CD4-positive, alpha-beta T cell (primary cell): ENCODE data around the gene COX4I1. TPM values are rescaled to one million over a fixed set of nuclear protein-coding genes. Genes with fewer than 3 reads are reported as not detected.

Experiments used
- ATAC-seq: fragments of 200-7000 bp; cut with Tn5 transposase; one replicate; pipeline ENCODE4 v1.10.0; 2022; ENCODE audit warnings: mild to moderate bottlenecking; ENCODE audit not compliant: poor library complexity
- CTCF ChIA-PET: fragments of 350-600 bp; sonication (Branson Sonifier 250); formaldehyde crosslinking; loops from one replicate; lab custom pipeline; 2021; ENCODE audit warnings: antibody characterized with exemption, inconsistent platforms; lab: Charles Lee
- POLR2A ChIA-PET: fragments of 350-600 bp; sonication (Branson Sonifier 250); formaldehyde crosslinking; loops from one replicate; lab custom pipeline; 2021; ENCODE audit warnings: antibody characterized with exemption, inconsistent platforms; lab: Charles Lee
- DNase-seq, 14 experiments: peaks; one replicate each; pipeline ENCODE4 v3.0.0-alpha.2; 2013 to 2020; ENCODE audit warnings: mixed read lengths in 2 of 14
- H3K27ac ChIP-seq, 2 donors: one replicate each; pipeline versions ENCODE4 v1.5.1 to v1.7.0; 2013; ENCODE audit warnings: low read length in 2 of 2, low read depth in 1 of 2, mild to moderate bottlenecking in 1 of 2
- H3K27me3 ChIP-seq, 2 experiments: 1 replicate in 1 of 2; 2 replicates in 1 of 2; pipeline versions ENCODE4 v1.6.1 to v1.7.0; 2013; ENCODE audit warnings: low read length in 2 of 2, control low read depth in 1 of 2, mild to moderate bottlenecking in 1 of 2, moderate library complexity in 1 of 2; ENCODE audit not compliant: insufficient read depth in 2 of 2, control insufficient read depth in 1 of 2
- H3K36me3 ChIP-seq: one replicate; pipeline ENCODE4 v1.6.1; 2013; ENCODE audit warnings: low read length, control low read depth; ENCODE audit not compliant: insufficient read depth
- H3K4me1 ChIP-seq: one replicate; pipeline ENCODE4 v1.6.1; 2013; ENCODE audit warnings: low read length, control low read depth; ENCODE audit not compliant: insufficient read depth
- H3K4me3 ChIP-seq: one replicate; pipeline ENCODE4 v1.5.1; 2013; ENCODE audit warnings: mild to moderate bottlenecking, low read length, moderate library complexity
- H3K9me3 ChIP-seq, 2 experiments: 1 replicate in 1 of 2; 2 replicates in 1 of 2; pipeline versions ENCODE4 v1.6.1 to v1.7.0; 2013; ENCODE audit warnings: low read length in 2 of 2, mild to moderate bottlenecking in 2 of 2, control low read depth in 1 of 2, moderate library complexity in 1 of 2; ENCODE audit not compliant: control insufficient read depth in 1 of 2, insufficient read depth in 1 of 2
- H3K27ac Mint-ChIP-seq: one replicate; pipeline ENCODE4 v1.8.0; 2020; ENCODE audit warnings: mixed read lengths
- H3K27me3 Mint-ChIP-seq: one replicate; pipeline ENCODE4 v1.8.0; 2021; ENCODE audit warnings: mixed read lengths
- H3K36me3 Mint-ChIP-seq: one replicate; pipeline ENCODE4 v1.8.0; 2021; ENCODE audit warnings: low read depth, mixed read lengths
- H3K4me1 Mint-ChIP-seq: one replicate; pipeline ENCODE4 v1.8.0; 2021; ENCODE audit warnings: low read depth, mixed read lengths
- H3K4me3 Mint-ChIP-seq: one replicate; pipeline ENCODE4 v1.8.0; 2020; ENCODE audit warnings: mild to moderate bottlenecking, mixed read lengths
- H3K9me3 Mint-ChIP-seq: one replicate; pipeline ENCODE4 v1.8.0; 2020; ENCODE audit warnings: mixed read lengths
- intact Hi-C, 2 experiments: fragments of 100-400 bp; cut with DNase I in 1 of 2; cut with micrococcal nuclease in 1 of 2; formaldehyde crosslinking; loops; one replicate each; pipeline versions ENCODE4 v1.15.1 to v1.9.0; 2023 to 2025; cut with DNase I, micrococcal nuclease
- total RNA-seq, 174 experiments: library from RNA in 2 of 174; stranded (reverse) in 2 of 174; gene quantifications; one replicate each; pipeline ENCODE4 v1.2.3 and lab custom pipeline; 2021 to 2026
- TF ChIP-seq, protein P1 (sequence below): fragments of 200-600 bp; IDR thresholded peaks from one replicate; pipeline ENCODE4 v1.8.0; 2022; ENCODE audit warnings: antibody characterized with exemption, mild to moderate bottlenecking

The COX4I1 gene
- total RNA-seq, 2 experiments from 2014 or later = 749 to 750 TPM

DNA sequence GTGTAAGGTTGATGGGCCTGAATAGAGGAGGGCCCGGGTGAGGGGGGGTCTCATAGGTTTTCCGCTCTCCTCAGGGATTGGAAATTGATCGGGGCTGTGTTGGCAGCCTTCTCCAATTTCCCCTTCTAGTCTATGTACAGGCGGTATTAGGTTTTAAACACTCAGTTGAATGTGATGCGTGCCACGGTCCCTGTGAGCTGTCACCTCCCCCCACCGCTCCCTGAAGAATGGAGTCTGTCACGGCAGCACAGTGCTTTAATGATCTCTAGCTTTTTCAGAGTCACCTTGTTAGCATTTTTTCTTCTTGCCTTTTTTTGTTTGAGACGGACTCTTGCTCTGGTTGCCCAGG is 800 bp downstream of the COX4I1 start:
- intact Hi-C loops = loop anchor here in 1 of 2 experiments (5.0 to 10.0 kb wide), 2 partner anchors 113 to 1615 kb away; partner anchors contain the start of genes GINS2 and TAF1C
- H3K36me3 ChIP-seq = peaks cover 57% of the 10 kb centered on the region
- H3K4me1 Mint-ChIP-seq = peaks cover 73% of the 10 kb centered on the region

DNA sequence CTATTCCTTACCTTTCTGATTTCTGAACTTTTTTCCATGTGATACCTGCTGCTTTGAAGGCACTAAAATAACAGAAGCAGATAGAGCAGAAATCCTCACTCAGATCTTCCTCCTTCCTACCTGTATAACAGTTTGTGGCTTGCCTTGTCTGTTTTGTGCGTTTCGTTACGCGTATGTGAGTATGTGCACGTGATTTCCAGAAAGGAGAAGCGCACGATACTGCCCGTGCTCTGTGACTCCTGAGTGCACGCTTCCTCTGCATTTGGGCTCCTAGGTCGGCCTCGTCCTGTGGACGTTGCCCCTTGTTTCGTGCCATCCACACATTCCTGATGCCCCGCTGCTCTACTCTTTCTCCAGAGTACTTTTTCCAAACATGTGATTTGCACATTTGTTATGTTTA is 4.1 kb downstream of the COX4I1 start:
- peaks cover 28% of the 10 kb centered on the region for H3K4me1 ChIP-seq
- H3K27me3 Mint-ChIP-seq = no peaks in the 10 kb centered on the region
- peaks cover 61% of the 10 kb centered on the region for H3K36me3 ChIP-seq
- ChIA-PET POLR2A (no interaction called here), CTCF (interaction anchor here (0.6 kb wide), 1 partner anchor 22 kb away, joined by 5 read pairs; no protein-coding TSS in a partner anchor)
- H3K4me3 ChIP-seq = no peak overlapping the region
- intact Hi-C loops = loop anchor here in 1 of 2 experiments (5.0 to 10.0 kb wide), 2 partner anchors 116 to 1619 kb away; partner anchors contain the start of genes GINS2 and TAF1C
- peaks cover 45% of the 10 kb centered on the region for H3K4me1 Mint-ChIP-seq
- peaks cover 0 to 4% of the 10 kb centered on the region in 2 experiments for H3K9me3 ChIP-seq
- no peak overlapping the region for H3K4me3 Mint-ChIP-seq
- DNase-seq = no peak
- TF ChIP-seq, protein P1, sequence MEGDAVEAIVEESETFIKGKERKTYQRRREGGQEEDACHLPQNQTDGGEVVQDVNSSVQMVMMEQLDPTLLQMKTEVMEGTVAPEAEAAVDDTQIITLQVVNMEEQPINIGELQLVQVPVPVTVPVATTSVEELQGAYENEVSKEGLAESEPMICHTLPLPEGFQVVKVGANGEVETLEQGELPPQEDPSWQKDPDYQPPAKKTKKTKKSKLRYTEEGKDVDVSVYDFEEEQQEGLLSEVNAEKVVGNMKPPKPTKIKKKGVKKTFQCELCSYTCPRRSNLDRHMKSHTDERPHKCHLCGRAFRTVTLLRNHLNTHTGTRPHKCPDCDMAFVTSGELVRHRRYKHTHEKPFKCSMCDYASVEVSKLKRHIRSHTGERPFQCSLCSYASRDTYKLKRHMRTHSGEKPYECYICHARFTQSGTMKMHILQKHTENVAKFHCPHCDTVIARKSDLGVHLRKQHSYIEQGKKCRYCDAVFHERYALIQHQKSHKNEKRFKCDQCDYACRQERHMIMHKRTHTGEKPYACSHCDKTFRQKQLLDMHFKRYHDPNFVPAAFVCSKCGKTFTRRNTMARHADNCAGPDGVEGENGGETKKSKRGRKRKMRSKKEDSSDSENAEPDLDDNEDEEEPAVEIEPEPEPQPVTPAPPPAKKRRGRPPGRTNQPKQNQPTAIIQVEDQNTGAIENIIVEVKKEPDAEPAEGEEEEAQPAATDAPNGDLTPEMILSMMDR = no peak
- no peak for ATAC-seq
- H3K27ac Mint-ChIP-seq = peak overlapping the region; percentile 99
- no peaks in the 10 kb centered on the region for H3K9me3 Mint-ChIP-seq
- no peak overlapping the region for H3K27ac ChIP-seq
- no peaks in the 10 kb centered on the region for H3K27me3 ChIP-seq
- H3K36me3 Mint-ChIP-seq = peaks cover 81% of the 10 kb centered on the region

More for the DNA sequence above, 800 bp downstream of the COX4I1 start:
- CTCF ChIA-PET = interaction anchor here (2.3 kb wide), 1 partner anchor 21 kb away, joined by 13 read pairs; no protein-coding TSS in a partner anchor
- Mint-ChIP-seq H3K27ac (peak overlapping the region; percentile 99), H3K27me3 (no peaks in the 10 kb centered on the region), H3K9me3 (no peaks in the 10 kb centered on the region), H3K4me3 (peak overlapping the region; percentile 94), H3K36me3 (peaks cover 86% of the 10 kb centered on the region)
- Histone ChIP-seq H3K9me3 (no peaks in the 10 kb centered on the region), H3K27ac (peak overlapping the region; percentile 61 to 95), H3K27me3 (no peaks in the 10 kb centered on the region), H3K4me1 (peaks cover 40% of the 10 kb centered on the region), H3K4me3 (peak overlapping the region; percentile 84)
- TF ChIP-seq, protein P1 = no peak
- DNase-seq = peak in 8 of 14 experiments; percentile 8 to 85 (median 40)
- ATAC-seq = peak; percentile 67
- POLR2A ChIA-PET = interaction anchor here (1.0 kb wide), 1 partner anchor 136 kb away, joined by 5 read pairs; no protein-coding TSS in a partner anchor

DNA sequence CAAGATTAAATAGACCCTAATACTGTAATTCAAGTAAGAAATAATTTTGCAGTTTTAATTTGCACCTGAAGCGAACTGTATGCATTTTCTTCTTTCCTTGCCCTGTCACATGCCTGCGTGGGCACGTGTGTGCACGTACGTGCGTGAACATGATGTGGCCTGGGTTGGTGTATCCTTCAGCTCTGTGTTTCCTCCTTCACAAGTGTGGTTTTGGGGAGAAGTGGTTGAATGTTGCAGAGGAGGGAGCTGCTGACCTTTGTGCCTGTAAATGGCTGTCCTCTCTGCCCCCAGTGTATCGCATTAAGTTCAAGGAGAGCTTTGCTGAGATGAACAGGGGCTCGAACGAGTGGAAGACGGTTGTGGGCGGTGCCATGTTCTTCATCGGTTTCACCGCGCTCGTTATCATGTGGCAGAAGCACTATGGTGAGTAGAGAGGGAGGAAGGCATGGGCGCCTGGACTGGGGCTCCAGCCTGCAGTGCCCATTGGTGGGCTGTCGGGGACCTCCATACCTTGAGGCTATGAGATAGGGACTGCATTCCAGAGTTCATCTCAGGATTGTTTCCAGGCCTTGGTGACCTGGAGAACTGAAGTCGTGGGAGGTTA is 6.0 kb downstream of the COX4I1 start:
- Mint-ChIP-seq H3K9me3 (no peaks in the 10 kb centered on the region), H3K27me3 (no peaks in the 10 kb centered on the region), H3K36me3 (peaks cover 66% of the 10 kb centered on the region), H3K27ac (no peak overlapping the region), H3K4me3 (no peak overlapping the region), H3K4me1 (peaks cover 35% of the 10 kb centered on the region)
- Histone ChIP-seq H3K27ac (no peak overlapping the region), H3K4me3 (no peak overlapping the region), H3K36me3 (peaks cover 61% of the 10 kb centered on the region), H3K9me3 (peaks cover 0 to 4% of the 10 kb centered on the region in 2 experiments), H3K27me3 (no peaks in the 10 kb centered on the region), H3K4me1 (peaks cover 16% of the 10 kb centered on the region)
- DNase-seq (no peak), ATAC-seq (no peak)
- ChIA-PET POLR2A (no interaction called here), CTCF (no interaction called here)
- intact Hi-C loops = loop anchor here in 1 of 2 experiments (10.0 kb wide), 1 partner anchor 1621 kb away; the partner anchor contains the start of gene TAF1C
- TF ChIP-seq, protein P1 = no peak
